Measurements from ENCODE around the gene CEMIP.

GRCh38 chr15:80861731-80862170 is 82.6 kb downstream of the CEMIP start:
- TF ChIP-seq SP1 (IDR thresholded peaks at IDR 0.05; ENCODE audit: low read depth, low read length) (no peak), EZH2 (IDR thresholded peaks at IDR 0.05; ENCODE audit: borderline replicate concordance, control insufficient read depth, low read depth, low read length) (no peak), PAX8 (IDR thresholded peaks at IDR 0.05) (no peak), POLR2AphosphoS5 (IDR thresholded peaks at IDR 0.05; ENCODE audit: low read length) (no peak), CBFB (IDR thresholded peaks at IDR 0.05; ENCODE audit: low read depth) (no peak), HCFC1 (IDR thresholded peaks at IDR 0.05; ENCODE audit: low read length) (no peak), KDM1A (IDR thresholded peaks at IDR 0.05; ENCODE audit: borderline replicate concordance) (no peak), RB1 (IDR thresholded peaks at IDR 0.05; ENCODE audit: borderline replicate concordance) (no peak), SUZ12 (IDR thresholded peaks at IDR 0.05; ENCODE audit: unreplicated experiment) (no peak), MEF2A (IDR thresholded peaks at IDR 0.05; ENCODE audit: insufficient read depth, low read depth, low read length) (no peak), PBX3 (IDR thresholded peaks at IDR 0.05; ENCODE audit: insufficient replicate concordance, low read depth, low read length) (no peak)
- TF ChIP-seq, protein P1, sequence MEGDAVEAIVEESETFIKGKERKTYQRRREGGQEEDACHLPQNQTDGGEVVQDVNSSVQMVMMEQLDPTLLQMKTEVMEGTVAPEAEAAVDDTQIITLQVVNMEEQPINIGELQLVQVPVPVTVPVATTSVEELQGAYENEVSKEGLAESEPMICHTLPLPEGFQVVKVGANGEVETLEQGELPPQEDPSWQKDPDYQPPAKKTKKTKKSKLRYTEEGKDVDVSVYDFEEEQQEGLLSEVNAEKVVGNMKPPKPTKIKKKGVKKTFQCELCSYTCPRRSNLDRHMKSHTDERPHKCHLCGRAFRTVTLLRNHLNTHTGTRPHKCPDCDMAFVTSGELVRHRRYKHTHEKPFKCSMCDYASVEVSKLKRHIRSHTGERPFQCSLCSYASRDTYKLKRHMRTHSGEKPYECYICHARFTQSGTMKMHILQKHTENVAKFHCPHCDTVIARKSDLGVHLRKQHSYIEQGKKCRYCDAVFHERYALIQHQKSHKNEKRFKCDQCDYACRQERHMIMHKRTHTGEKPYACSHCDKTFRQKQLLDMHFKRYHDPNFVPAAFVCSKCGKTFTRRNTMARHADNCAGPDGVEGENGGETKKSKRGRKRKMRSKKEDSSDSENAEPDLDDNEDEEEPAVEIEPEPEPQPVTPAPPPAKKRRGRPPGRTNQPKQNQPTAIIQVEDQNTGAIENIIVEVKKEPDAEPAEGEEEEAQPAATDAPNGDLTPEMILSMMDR (IDR thresholded peaks at IDR 0.05 in 2 of 3, conservative IDR thresholded peaks at IDR 0.05 in 1 of 3; ENCODE audit: control insufficient read depth in 2 of 3, extremely low read depth in 1 of 3, insufficient read depth in 1 of 3, low read depth in 3 of 3, low read length in 3 of 3) = no peak

Measured in GM12878 (cell line).